Thoracic aorta (tissue), 2 donors: Measurements from ENCODE around the gene ZNF57. TPM values are rescaled to one million over a fixed set of nuclear protein-coding genes. Genes with fewer than 3 reads are reported as not detected.

ENCODE experiments used
- ATAC-seq: fragments of 150-250 bp; one replicate; pipeline ENCODE4 v1.8.0; 2017; ENCODE audit warnings: low read depth; ENCODE audit not compliant: insufficient number of reproducible peaks, low FRiP score
- DNase-seq: peaks from one replicate; pipeline ENCODE4 v3.0.0-alpha.2; 2020; ENCODE audit warnings: low spot score
- H3K27ac ChIP-seq, 2 donors: fragments of 200-600 bp; sonication (generic); 1 replicate in 1 of 2; 2 replicates in 1 of 2; pipeline ENCODE4 v1.5.1; 2016; ENCODE audit warnings: mild to moderate bottlenecking in 2 of 2, moderate library complexity in 2 of 2
- H3K27me3 ChIP-seq: fragments of 200-600 bp; sonication (generic); replicated peaks from 2 replicates; pipeline ENCODE4 v1.6.0; 2016; ENCODE audit warnings: mild to moderate bottlenecking; ENCODE audit not compliant: insufficient read depth
- H3K36me3 ChIP-seq: fragments of 200-600 bp; sonication (generic); one replicate; pipeline ENCODE4 v1.5.1; 2016
- H3K4me1 ChIP-seq, 2 donors: fragments of 200-600 bp; sonication (generic); 1 replicate in 1 of 2; 2 replicates in 1 of 2; pipeline versions ENCODE4 v1.5.1 to v1.6.0; 2016; ENCODE audit warnings: low read depth in 2 of 2, mild to moderate bottlenecking in 1 of 2; ENCODE audit not compliant: control insufficient read depth in 1 of 2
- H3K4me3 ChIP-seq: fragments of 200-600 bp; sonication (generic); 2 replicates; pipeline ENCODE4 v1.5.1; 2016; ENCODE audit warnings: mild to moderate bottlenecking
- H3K9me3 ChIP-seq: fragments of 200-600 bp; sonication (generic); 2 replicates; pipeline ENCODE4 v1.5.1; 2016
- total RNA-seq, 2 donors: library from RNA; depleted of rRNA; stranded (reverse); fragments of >200 nt; gene quantifications; one replicate each; pipeline versions ENCODE4 v1.1.0 to v1.2.3, GENCODE V29; 2016
- TF ChIP-seq, protein P1 (sequence below): fragments of 200-600 bp; sonication (generic); IDR thresholded peaks from one replicate; pipeline ENCODE4 v1.5.1; 2019; ENCODE audit warnings: antibody characterized with exemption

ZNF57 gene
- total RNA-seq, 2 donors from 2014 or later = 4.0 to 4.2 TPM

DNA sequence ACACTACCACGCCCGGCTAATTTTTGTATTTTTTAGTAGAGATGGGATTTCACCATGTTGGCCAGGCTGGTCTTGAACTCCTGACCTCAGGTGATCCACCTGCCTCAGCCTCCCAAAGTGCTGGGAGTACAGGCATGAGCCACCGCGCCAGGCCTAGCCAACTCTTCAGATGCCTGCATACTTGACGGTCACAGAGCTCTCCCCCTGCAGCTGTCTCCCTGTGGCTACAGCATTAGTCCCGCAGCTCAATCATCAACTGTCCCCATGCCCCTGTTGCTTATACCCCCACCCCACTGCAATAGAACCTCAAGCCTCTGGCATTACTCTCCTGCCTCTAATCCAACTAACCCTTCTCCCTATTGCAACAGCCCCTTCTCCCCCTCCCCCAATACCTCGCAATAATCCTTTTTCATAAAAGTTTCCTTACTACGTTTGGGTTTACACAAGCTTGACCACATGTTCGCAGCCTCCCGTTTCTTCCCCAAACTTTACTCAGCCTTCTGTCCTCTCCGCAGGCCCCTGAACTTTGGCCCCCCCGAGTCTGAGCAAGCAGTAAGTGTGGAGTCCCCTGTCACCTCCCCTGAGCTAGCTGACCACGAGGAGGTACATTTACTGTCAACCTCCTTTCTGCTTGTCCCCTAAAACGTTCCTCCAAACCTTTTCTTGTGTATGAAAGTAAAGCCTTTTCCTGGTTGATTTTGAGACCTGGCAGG is 42.4 kb downstream of the ZNF57 start:
- DNase-seq (no peak), ATAC-seq (no peak)
- Histone ChIP-seq H3K4me1 (peaks cover 0 to 14% of the 10 kb centered on the region in 2 donors), H3K27ac (no peak overlapping the region), H3K36me3 (peaks cover 6% of the 10 kb centered on the region), H3K9me3 (no peaks in the 10 kb centered on the region), H3K27me3 (no peaks in the 10 kb centered on the region), H3K4me3 (no peak overlapping the region)
- TF ChIP-seq, protein P1, sequence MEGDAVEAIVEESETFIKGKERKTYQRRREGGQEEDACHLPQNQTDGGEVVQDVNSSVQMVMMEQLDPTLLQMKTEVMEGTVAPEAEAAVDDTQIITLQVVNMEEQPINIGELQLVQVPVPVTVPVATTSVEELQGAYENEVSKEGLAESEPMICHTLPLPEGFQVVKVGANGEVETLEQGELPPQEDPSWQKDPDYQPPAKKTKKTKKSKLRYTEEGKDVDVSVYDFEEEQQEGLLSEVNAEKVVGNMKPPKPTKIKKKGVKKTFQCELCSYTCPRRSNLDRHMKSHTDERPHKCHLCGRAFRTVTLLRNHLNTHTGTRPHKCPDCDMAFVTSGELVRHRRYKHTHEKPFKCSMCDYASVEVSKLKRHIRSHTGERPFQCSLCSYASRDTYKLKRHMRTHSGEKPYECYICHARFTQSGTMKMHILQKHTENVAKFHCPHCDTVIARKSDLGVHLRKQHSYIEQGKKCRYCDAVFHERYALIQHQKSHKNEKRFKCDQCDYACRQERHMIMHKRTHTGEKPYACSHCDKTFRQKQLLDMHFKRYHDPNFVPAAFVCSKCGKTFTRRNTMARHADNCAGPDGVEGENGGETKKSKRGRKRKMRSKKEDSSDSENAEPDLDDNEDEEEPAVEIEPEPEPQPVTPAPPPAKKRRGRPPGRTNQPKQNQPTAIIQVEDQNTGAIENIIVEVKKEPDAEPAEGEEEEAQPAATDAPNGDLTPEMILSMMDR = no peak

DNA sequence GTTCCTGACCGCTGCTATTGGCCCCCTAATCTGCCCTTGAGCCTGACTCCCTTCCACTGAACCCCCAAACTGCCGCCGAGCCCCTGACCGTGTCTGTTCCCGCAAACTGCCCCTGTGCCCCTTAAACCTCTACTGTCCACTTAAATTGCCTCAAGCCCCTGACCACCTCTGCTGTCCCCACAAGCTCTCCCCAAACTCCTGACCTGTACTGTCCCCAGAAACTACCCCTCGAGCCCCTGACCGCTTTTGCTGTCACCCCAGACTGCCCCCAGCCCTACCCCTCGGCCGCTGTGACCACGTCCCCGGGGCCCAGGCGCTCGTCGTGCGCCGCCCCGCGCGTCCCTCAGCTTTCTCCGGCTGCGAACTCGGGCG is 43.7 kb downstream of the ZNF57 start:
- Histone ChIP-seq H3K27ac (peak overlapping the region; percentile 50 to 52), H3K27me3 (no peaks in the 10 kb centered on the region)
- TF ChIP-seq, protein P1 = no peak

DNA sequence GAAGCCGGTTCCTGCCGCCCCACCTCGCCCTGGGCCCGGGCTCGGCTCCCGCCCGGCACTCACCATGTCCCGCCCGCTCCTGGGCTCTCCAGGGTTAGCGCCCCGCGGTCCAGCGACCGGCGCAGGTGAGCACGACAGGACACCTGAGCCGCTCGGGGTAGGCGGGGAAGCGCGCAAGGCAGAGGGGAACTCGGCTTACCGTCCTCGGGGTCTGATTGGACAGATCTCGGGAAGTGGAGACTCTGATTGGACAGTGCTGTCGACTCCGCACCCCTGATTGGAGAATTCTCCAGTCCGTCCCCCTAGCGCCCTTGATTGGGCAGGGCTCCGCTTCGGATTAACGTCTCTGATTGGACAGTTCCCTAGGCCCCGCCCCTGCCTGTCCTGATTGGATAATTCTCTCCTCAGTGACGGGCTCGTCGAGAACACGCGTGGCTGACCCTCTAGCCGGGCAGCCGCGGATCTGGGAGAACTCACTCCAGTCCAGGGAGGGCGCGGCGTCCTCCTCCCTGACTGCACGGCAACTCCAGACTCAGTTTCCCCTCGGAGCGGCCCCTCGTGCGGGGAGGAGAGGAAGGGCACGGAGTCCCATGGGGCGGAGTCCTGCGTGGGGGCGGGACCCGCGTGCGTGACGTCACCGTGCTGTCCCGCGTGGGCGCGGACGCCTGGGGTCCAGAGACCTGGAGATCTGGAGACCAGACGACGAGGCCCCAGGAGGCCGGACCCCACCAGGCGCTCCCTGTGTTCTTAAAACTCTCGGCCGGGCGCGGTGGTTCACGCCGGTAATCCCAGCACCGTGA is 44.2 kb downstream of the ZNF57 start, which contains the start of gene ZNF77:
ZNF77 (minus strand) TSS at position 197 of the 800 bp plus-strand sequence; CDS start at position 66, 131 bp downstream.
- H3K36me3 ChIP-seq = no peaks in the 10 kb centered on the region
- H3K27ac ChIP-seq = peak within 1 kb of the TSS; percentile 78 to 85
- DNase-seq (peak; percentile 97), ATAC-seq (peak; percentile 99)
- H3K9me3 ChIP-seq = no peaks in the 10 kb centered on the region
- H3K27me3 ChIP-seq = no peaks in the 10 kb centered on the region
- H3K4me3 ChIP-seq = peak within 1 kb of the TSS; percentile 97
- H3K4me1 ChIP-seq = peaks cover 8 to 24% of the 10 kb centered on the region in 2 donors
- TF ChIP-seq, protein P1 = no peak

More for the DNA sequence above, 43.7 kb downstream of the ZNF57 start:
- H3K4me1 ChIP-seq = peaks cover 4 to 18% of the 10 kb centered on the region in 2 donors
- H3K9me3 ChIP-seq = no peaks in the 10 kb centered on the region
- DNase-seq = no peak
- peak overlapping the region; percentile 97 for H3K4me3 ChIP-seq
- peak; percentile 2 for ATAC-seq
- H3K36me3 ChIP-seq = peaks cover 3% of the 10 kb centered on the region

DNA sequence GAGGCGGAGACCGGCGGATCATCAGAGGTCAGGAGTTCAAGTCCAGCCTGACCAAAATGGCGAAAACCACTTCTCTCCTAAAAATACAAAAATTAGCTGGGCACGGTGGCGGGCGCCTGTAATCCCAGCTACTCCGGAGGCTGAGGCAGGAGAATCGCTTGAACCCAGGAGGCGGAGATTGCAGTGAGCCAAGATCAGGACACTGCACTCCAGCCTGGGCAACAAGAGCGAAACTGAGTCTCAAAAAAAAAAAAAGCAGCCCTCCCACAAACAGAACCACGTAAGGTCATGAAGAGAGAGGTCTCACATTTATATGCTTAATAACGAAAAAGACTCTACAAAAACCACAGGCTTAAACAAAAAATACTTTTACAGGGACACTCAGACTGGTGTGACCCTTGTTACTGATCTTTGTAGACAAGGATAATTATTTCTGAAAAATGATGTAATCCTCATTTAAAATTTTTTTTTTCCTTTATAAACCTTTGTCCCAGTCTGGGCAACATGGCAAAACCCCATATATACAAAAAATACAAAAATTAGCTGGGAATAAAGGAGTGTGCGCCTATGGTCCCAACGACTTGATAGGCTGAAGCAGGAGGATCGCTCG is 45.0 kb downstream of the ZNF57 start:
- no peak for ATAC-seq
- no peak for DNase-seq
- TF ChIP-seq, protein P1 = no peak
- peaks cover 8 to 26% of the 10 kb centered on the region in 2 donors for H3K4me1 ChIP-seq
- peak overlapping the region; percentile 97 for H3K4me3 ChIP-seq
- peak overlapping the region; percentile 78 to 85 for H3K27ac ChIP-seq
- no peaks in the 10 kb centered on the region for H3K9me3 ChIP-seq
- no peaks in the 10 kb centered on the region for H3K27me3 ChIP-seq
- H3K36me3 ChIP-seq = no peaks in the 10 kb centered on the region

DNA sequence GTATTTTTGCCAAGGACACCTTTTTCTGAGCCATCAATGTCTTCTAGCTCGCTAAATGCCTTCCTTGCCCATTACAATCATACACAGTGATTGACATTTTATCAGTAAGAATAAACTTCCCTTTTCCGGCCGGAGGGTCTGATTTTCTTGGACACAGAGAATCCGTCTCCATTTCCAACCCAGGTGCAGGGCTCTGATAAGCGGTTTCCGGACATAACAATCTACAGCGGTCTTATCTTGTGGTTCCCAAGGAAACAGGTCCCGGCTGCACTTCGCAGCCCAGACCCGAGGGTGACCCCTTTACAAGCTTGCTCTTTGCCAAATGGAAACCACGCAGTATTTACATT is 49.2 kb downstream of the ZNF57 start:
- H3K9me3 ChIP-seq = no peaks in the 10 kb centered on the region
- TF ChIP-seq, protein P1 = no peak
- peaks cover 8 to 18% of the 10 kb centered on the region in 2 donors for H3K4me1 ChIP-seq
- H3K4me3 ChIP-seq = peak overlapping the region; percentile 90
- no peaks in the 10 kb centered on the region for H3K36me3 ChIP-seq
- ATAC-seq (no peak), DNase-seq (no peak)
- H3K27ac ChIP-seq = peak overlapping the region; percentile 95 to 98
- H3K27me3 ChIP-seq = no peaks in the 10 kb centered on the region
